Measurements from ENCODE around the gene CGB8.

DNA sequence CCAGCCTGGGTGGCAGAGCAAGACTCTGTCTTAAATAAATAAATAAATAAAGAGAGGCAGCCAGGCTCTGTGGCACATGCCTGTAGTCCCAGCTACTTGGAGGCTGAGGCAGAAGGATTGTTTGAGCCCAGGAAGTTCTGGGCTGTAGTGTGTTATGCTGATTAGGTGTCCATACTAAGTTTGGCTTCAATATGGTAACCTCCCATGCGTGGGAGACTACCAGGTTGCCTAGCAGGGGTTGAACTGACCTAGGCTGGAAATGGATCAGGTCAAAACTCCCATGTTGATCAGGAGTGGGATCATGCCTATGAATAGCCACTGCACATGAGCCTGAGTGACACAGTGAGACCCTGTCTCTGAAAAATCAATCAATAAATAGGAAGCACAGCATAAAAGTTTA, 32.4 kb upstream of the CGB8 start:
- TF ChIP-seq, protein P1, sequence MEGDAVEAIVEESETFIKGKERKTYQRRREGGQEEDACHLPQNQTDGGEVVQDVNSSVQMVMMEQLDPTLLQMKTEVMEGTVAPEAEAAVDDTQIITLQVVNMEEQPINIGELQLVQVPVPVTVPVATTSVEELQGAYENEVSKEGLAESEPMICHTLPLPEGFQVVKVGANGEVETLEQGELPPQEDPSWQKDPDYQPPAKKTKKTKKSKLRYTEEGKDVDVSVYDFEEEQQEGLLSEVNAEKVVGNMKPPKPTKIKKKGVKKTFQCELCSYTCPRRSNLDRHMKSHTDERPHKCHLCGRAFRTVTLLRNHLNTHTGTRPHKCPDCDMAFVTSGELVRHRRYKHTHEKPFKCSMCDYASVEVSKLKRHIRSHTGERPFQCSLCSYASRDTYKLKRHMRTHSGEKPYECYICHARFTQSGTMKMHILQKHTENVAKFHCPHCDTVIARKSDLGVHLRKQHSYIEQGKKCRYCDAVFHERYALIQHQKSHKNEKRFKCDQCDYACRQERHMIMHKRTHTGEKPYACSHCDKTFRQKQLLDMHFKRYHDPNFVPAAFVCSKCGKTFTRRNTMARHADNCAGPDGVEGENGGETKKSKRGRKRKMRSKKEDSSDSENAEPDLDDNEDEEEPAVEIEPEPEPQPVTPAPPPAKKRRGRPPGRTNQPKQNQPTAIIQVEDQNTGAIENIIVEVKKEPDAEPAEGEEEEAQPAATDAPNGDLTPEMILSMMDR (IDR thresholded peaks at IDR 0.05; ENCODE audit: borderline replicate concordance, extremely low read depth, low read length, poor library complexity, severe bottlenecking) = no peak
- TF ChIP-seq EZH2 (IDR thresholded peaks at IDR 0.05; ENCODE audit: borderline replicate concordance, low read depth, low read length, severe bottlenecking) = no peak
